ENCODE measurements around the gene MSANTD1.

Gene MSANTD1

GRCh38 chr4:3248811-3249661, at the start of gene MSANTD1:
MSANTD1 (plus strand) TSS chr4:3249159; CDS start chr4:3249223, 64 bp downstream.
- Histone ChIP-seq H3K4me1 (ENCODE audit: control insufficient read depth in 1 of 2, insufficient read depth in 2 of 2, low read length in 2 of 2) (no peaks in the 10 kb centered on the region), H3K27ac (ENCODE audit: low read depth, low read length) (no peak within 1 kb of the TSS), H3K4me3 (ENCODE audit: low read depth in 1 of 2, low read length in 2 of 2) (no peak within 1 kb of the TSS), H3K36me3 (ENCODE audit: control insufficient read depth in 1 of 2, insufficient read depth in 2 of 2, low read length in 2 of 2) (no peaks in the 10 kb centered on the region), H3K9ac (ENCODE audit: low read depth in 1 of 2, low read length in 2 of 2) (no peak within 1 kb of the TSS), H3K27me3 (ENCODE audit: control insufficient read depth in 1 of 2, insufficient read depth in 2 of 2, low read length in 2 of 2) (no peaks in the 10 kb centered on the region), H3K9me3 (ENCODE audit: control insufficient read depth in 1 of 2, low read length in 2 of 2) (no peaks in the 10 kb centered on the region)

- Histone ChIP-seq H3K4me1 (ENCODE audit: control insufficient read depth in 1 of 2, insufficient read depth in 2 of 2, low read length in 2 of 2) (peaks cover 3 to 5% of the 10 kb centered on the region in 2 donors), H3K27ac (ENCODE audit: low read depth, low read length) (no peak overlapping the region), H3K27me3 (ENCODE audit: control insufficient read depth in 1 of 2, insufficient read depth in 2 of 2, low read length in 2 of 2) (no peaks in the 10 kb centered on the region), H3K4me3 (ENCODE audit: low read depth in 1 of 2, low read length in 2 of 2) (no peak overlapping the region), H3K9me3 (ENCODE audit: control insufficient read depth in 1 of 2, low read length in 2 of 2) (no peaks in the 10 kb centered on the region), H3K36me3 (ENCODE audit: control insufficient read depth in 1 of 2, insufficient read depth in 2 of 2, low read length in 2 of 2) (peaks cover 21 to 60% of the 10 kb centered on the region in 2 donors), H3K9ac (ENCODE audit: low read depth in 1 of 2, low read length in 2 of 2) (no peak overlapping the region)
Observed at GRCh38 chr4:3199653-3200422, 49.1 kb upstream of the MSANTD1 start.

GRCh38 chr4:3200423-3201090, 48.4 kb upstream of the MSANTD1 start:
- Histone ChIP-seq H3K9ac (ENCODE audit: low read depth in 1 of 2, low read length in 2 of 2) (no peak overlapping the region), H3K27me3 (ENCODE audit: control insufficient read depth in 1 of 2, insufficient read depth in 2 of 2, low read length in 2 of 2) (no peaks in the 10 kb centered on the region), H3K4me3 (ENCODE audit: low read depth in 1 of 2, low read length in 2 of 2) (no peak overlapping the region), H3K4me1 (ENCODE audit: control insufficient read depth in 1 of 2, insufficient read depth in 2 of 2, low read length in 2 of 2) (peaks cover 3 to 5% of the 10 kb centered on the region in 2 donors), H3K9me3 (ENCODE audit: control insufficient read depth in 1 of 2, low read length in 2 of 2) (no peaks in the 10 kb centered on the region), H3K36me3 (ENCODE audit: control insufficient read depth in 1 of 2, insufficient read depth in 2 of 2, low read length in 2 of 2) (peaks cover 16 to 54% of the 10 kb centered on the region in 2 donors), H3K27ac (ENCODE audit: low read depth, low read length) (no peak overlapping the region)

GRCh38 chr4:3201718-3202702, 46.9 kb upstream of the MSANTD1 start:
- Histone ChIP-seq H3K9me3 (ENCODE audit: control insufficient read depth in 1 of 2, low read length in 2 of 2) (no peaks in the 10 kb centered on the region), H3K9ac (ENCODE audit: low read depth in 1 of 2, low read length in 2 of 2) (no peak overlapping the region), H3K4me1 (ENCODE audit: control insufficient read depth in 1 of 2, insufficient read depth in 2 of 2, low read length in 2 of 2) (peaks cover 3 to 5% of the 10 kb centered on the region in 2 donors), H3K27ac (ENCODE audit: low read depth, low read length) (no peak overlapping the region), H3K36me3 (ENCODE audit: control insufficient read depth in 1 of 2, insufficient read depth in 2 of 2, low read length in 2 of 2) (peaks cover 25 to 51% of the 10 kb centered on the region in 2 donors), H3K27me3 (ENCODE audit: control insufficient read depth in 1 of 2, insufficient read depth in 2 of 2, low read length in 2 of 2) (no peaks in the 10 kb centered on the region), H3K4me3 (ENCODE audit: low read depth in 1 of 2, low read length in 2 of 2) (no peak overlapping the region)

GRCh38 chr4:3202836-3203820, 45.8 kb upstream of the MSANTD1 start:
- peaks cover 3 to 5% of the 10 kb centered on the region in 2 donors for H3K4me1 ChIP-seq (ENCODE audit: control insufficient read depth in 1 of 2, insufficient read depth in 2 of 2, low read length in 2 of 2)
- no peaks in the 10 kb centered on the region for H3K27me3 ChIP-seq (ENCODE audit: control insufficient read depth in 1 of 2, insufficient read depth in 2 of 2, low read length in 2 of 2)
- H3K36me3 ChIP-seq (ENCODE audit: control insufficient read depth in 1 of 2, insufficient read depth in 2 of 2, low read length in 2 of 2) = peaks cover 25 to 53% of the 10 kb centered on the region in 2 donors
- H3K9me3 ChIP-seq (ENCODE audit: control insufficient read depth in 1 of 2, low read length in 2 of 2) = no peaks in the 10 kb centered on the region
- no peak overlapping the region for H3K4me3 ChIP-seq (ENCODE audit: low read depth in 1 of 2, low read length in 2 of 2)
- H3K27ac ChIP-seq (ENCODE audit: low read depth, low read length) = no peak overlapping the region
- no peak overlapping the region for H3K9ac ChIP-seq (ENCODE audit: low read depth in 1 of 2, low read length in 2 of 2)

GRCh38 chr4:3203971-3204431, 45.0 kb upstream of the MSANTD1 start:
- Histone ChIP-seq H3K9ac (ENCODE audit: low read depth in 1 of 2, low read length in 2 of 2) (no peak overlapping the region), H3K27me3 (ENCODE audit: control insufficient read depth in 1 of 2, insufficient read depth in 2 of 2, low read length in 2 of 2) (no peaks in the 10 kb centered on the region), H3K27ac (ENCODE audit: low read depth, low read length) (no peak overlapping the region), H3K9me3 (ENCODE audit: control insufficient read depth in 1 of 2, low read length in 2 of 2) (no peaks in the 10 kb centered on the region), H3K36me3 (ENCODE audit: control insufficient read depth in 1 of 2, insufficient read depth in 2 of 2, low read length in 2 of 2) (peaks cover 29 to 53% of the 10 kb centered on the region in 2 donors), H3K4me1 (ENCODE audit: control insufficient read depth in 1 of 2, insufficient read depth in 2 of 2, low read length in 2 of 2) (peaks cover 3 to 5% of the 10 kb centered on the region in 2 donors), H3K4me3 (ENCODE audit: low read depth in 1 of 2, low read length in 2 of 2) (no peak overlapping the region)

- no peaks in the 10 kb centered on the region for H3K27me3 ChIP-seq (ENCODE audit: control insufficient read depth in 1 of 2, insufficient read depth in 2 of 2, low read length in 2 of 2)
- no peak overlapping the region for H3K27ac ChIP-seq (ENCODE audit: low read depth, low read length)
- H3K4me3 ChIP-seq (ENCODE audit: low read depth in 1 of 2, low read length in 2 of 2) = no peak overlapping the region
- H3K4me1 ChIP-seq (ENCODE audit: control insufficient read depth in 1 of 2, insufficient read depth in 2 of 2, low read length in 2 of 2) = peaks cover 3 to 5% of the 10 kb centered on the region in 2 donors
- no peaks in the 10 kb centered on the region for H3K9me3 ChIP-seq (ENCODE audit: control insufficient read depth in 1 of 2, low read length in 2 of 2)
- no peak overlapping the region for H3K9ac ChIP-seq (ENCODE audit: low read depth in 1 of 2, low read length in 2 of 2)
- peaks cover 36 to 57% of the 10 kb centered on the region in 2 donors for H3K36me3 ChIP-seq (ENCODE audit: control insufficient read depth in 1 of 2, insufficient read depth in 2 of 2, low read length in 2 of 2)
Observed at GRCh38 chr4:3205995-3206394, 43.0 kb upstream of the MSANTD1 start.

GRCh38 chr4:3206439-3207100, 42.4 kb upstream of the MSANTD1 start:
- H3K9ac ChIP-seq (ENCODE audit: low read depth in 1 of 2, low read length in 2 of 2) = no peak overlapping the region
- H3K36me3 ChIP-seq (ENCODE audit: control insufficient read depth in 1 of 2, insufficient read depth in 2 of 2, low read length in 2 of 2) = peaks cover 36 to 57% of the 10 kb centered on the region in 2 donors
- H3K27ac ChIP-seq (ENCODE audit: low read depth, low read length) = no peak overlapping the region
- no peak overlapping the region for H3K4me3 ChIP-seq (ENCODE audit: low read depth in 1 of 2, low read length in 2 of 2)
- H3K9me3 ChIP-seq (ENCODE audit: control insufficient read depth in 1 of 2, low read length in 2 of 2) = no peaks in the 10 kb centered on the region
- no peaks in the 10 kb centered on the region for H3K27me3 ChIP-seq (ENCODE audit: control insufficient read depth in 1 of 2, insufficient read depth in 2 of 2, low read length in 2 of 2)
- H3K4me1 ChIP-seq (ENCODE audit: control insufficient read depth in 1 of 2, insufficient read depth in 2 of 2, low read length in 2 of 2) = peaks cover 3 to 5% of the 10 kb centered on the region in 2 donors
